Uterus (tissue), 2 donors: ENCODE results near the gene REL.

Experiments used
- CTCF ChIP-seq, 4 experiments: fragments of 200-600 bp in 2 of 4; fragments of 450-650 bp in 2 of 4; sonication (generic) in 2 of 4; IDR thresholded peaks; one replicate each; pipeline ENCODE4 v1.5.1; 2016 to 2019; ENCODE audit warnings: antibody characterized with exemption in 4 of 4, mild to moderate bottlenecking in 2 of 4, moderate library complexity in 1 of 4
- POLR2A ChIP-seq, 2 donors: fragments of 450-650 bp; IDR thresholded peaks; one replicate each; pipeline ENCODE4 v1.6.1; 2016; ENCODE audit warnings: antibody characterized with exemption in 2 of 2, mild to moderate bottlenecking in 1 of 2, moderate library complexity in 1 of 2

- TF ChIP-seq CTCF (IDR thresholded peaks at IDR 0.05): no peak
- TF ChIP-seq POLR2A (IDR thresholded peaks at IDR 0.05): no peak
Measured at GRCh38 chr2:60891180-60891579, 9.8 kb downstream of the REL start.
